HG02763 (cell line): Measurements from ENCODE around the gene PHGDH.

Experiments used
- ATAC-seq: cut with Tn5 transposase; IDR thresholded peaks from one replicate; pipeline ENCODE4 v1.9.1; 2021; ENCODE audit warnings: mild to moderate bottlenecking, moderate library complexity; ENCODE audit not compliant: unreplicated experiment

The PHGDH gene

GRCh38 chr1:119731060-119731459 lies 19.3 kb downstream of the PHGDH start:
- ATAC-seq: no peak

DNA sequence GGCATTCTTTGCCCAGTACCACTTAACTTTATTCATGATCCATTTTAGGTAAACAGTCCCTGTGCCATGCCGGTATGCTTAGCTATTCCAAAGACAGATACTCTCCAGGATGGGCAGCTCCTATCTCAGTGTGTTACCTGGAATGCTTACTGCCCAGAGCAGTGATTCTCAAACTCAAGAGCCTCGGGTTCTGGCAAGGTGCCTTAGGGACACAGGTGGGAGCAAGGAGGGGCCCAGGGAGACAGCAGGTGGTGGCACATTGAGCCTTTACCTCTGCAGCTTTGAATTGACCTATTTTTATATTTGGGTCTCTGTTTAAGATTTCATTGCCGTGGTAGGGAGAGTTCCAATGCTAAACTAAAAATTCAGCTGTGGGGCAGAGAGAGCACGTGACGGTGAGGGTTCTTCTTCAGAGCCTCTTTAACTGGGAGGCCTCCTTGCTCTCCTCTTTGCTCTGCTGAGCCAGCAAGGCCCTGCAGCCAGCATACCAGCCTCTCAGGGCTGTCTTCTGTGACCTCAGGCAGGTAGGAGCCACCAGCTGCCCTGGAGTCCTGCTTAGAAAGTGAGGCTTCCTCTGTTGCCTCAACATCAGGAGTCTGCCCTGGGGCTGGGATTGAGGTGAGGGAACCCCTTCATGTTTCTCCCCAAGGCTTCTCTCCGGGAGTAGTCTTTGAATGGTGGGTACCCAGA lies 20.2 kb downstream of the PHGDH start:
- ATAC-seq: no peak

- ATAC-seq: no peak
These were observed 20.9 kb downstream of the PHGDH start for GRCh38 chr1:119732465-119733168.

GRCh38 chr1:119733754-119734153 lies 22.0 kb downstream of the PHGDH start:
- no peak for ATAC-seq

GRCh38 chr1:119735217-119735616 lies 23.5 kb downstream of the PHGDH start:
- no peak for ATAC-seq

GRCh38 chr1:119736649-119737039 lies 24.9 kb downstream of the PHGDH start:
- no peak for ATAC-seq

GRCh38 chr1:119737040-119737682 lies 25.4 kb downstream of the PHGDH start:
- ATAC-seq: no peak

GRCh38 chr1:119738100-119738720 lies 26.5 kb downstream of the PHGDH start:
- no peak for ATAC-seq

DNA sequence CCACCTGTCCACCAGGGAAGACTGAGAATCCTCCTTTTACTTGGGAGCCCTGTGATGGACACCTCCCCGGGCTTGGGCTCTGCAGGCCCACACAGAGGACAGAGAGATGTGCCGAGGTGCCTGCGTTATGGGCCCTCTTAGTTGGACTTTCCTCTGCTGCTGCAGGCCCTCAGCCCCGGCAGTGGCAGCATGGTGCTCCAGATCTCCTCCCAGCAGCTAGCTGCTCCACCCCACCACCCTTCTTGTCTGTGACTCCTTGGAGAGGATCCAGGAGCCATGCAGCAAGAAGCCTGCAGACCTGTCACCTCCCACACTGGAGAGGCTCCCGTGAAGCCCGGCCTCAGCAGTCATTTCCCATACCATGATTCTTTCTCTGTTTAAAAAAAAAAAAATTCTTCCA lies 27.4 kb downstream of the PHGDH start:
- no peak for ATAC-seq

DNA sequence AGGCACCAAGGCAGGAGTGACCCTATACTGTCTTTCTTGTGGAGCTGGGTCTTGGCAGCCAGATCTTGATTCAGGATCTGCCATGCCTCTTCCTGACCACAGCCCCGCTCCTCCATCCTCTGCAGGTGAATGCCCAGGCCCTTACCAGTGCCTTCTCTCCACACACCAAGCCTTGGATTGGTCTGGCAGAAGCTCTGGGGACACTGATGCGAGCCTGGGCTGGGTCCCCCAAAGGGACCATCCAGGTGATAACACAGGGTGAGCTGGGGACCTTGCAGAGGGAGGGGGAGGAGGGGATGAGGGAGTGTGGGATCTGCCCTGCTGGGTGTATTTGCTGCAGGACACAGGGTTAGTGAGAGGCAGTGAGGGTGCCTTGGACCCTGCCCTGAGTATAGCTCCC lies 28.5 kb downstream of the PHGDH start:
- ATAC-seq: no peak

- no peak for ATAC-seq
These were observed 29.4 kb downstream of the PHGDH start for GRCh38 chr1:119740896-119741780.

GRCh38 chr1:119742202-119742601 lies 30.5 kb downstream of the PHGDH start:
- no peak for ATAC-seq

DNA sequence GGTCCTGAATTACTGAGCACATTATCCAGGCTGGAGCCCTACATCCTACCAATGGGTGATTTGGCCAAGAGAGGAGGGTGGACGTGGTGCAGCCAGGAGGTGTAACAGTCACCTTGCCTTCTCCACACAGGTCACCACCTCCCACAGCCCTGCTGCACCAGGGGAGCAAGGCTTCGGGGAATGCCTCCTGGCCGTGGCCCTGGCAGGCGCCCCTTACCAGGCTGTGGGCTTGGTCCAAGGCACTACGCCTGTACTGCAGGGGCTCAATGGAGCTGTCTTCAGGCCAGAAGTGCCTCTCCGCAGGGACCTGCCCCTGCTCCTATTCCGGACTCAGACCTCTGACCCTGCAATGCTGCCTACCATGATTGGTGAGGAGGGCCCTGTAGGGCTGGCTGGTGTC lies 30.9 kb downstream of the PHGDH start:
- no peak for ATAC-seq

- ATAC-seq: no peak
These were observed 31.6 kb downstream of the PHGDH start for GRCh38 chr1:119743308-119743707.

DNA sequence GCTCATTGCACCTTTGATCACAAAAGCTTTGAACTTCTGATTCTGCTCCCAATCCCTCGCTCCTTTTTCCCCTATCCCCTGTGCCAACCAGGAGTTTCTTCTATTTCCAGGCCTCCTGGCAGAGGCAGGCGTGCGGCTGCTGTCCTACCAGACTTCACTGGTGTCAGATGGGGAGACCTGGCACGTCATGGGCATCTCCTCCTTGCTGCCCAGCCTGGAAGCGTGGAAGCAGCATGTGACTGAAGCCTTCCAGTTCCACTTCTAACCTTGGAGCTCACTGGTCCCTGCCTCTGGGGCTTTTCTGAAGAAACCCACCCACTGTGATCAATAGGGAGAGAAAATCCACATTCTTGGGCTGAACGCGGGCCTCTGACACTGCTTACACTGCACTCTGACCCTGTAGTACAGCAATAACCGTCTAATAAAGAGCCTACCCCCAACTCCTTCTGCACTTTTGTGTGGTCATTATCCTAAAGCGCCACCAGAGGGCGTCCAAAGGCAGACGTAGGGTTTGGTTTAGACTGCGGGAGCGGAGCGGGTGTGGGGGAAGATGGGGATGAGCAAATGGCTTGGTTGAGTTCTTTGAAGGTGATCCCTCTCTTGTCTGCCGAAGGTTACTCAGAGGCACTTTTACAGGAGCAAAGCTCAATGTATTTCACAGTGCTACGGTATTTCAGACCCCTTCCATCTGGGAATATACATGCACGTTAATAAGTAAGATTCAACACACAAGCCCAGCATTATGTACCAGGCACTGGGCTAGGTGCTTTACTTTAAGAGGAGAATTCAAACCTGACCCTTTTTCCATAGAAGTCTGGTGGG lies 32.3 kb downstream of the PHGDH start:
- ATAC-seq: peak; percentile 73

DNA sequence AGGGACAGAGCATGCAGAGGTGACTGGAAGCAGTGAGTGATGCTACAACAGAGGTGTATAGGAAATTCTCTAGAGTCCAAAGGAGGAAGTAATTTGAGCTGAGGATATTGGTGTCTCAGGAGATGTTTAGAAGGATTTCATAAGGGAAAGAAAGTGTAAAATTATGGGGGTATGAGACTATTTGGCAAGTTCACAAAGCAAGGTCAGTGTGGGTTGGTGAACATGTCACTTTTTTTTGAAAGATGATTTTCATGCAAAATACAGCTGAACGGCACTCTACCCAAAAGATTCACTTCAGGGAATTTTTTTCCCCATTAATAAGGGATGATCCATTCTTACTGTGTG lies 32.8 kb downstream of the PHGDH start:
- no peak for ATAC-seq

GRCh38 chr1:119745034-119745433 lies 33.3 kb downstream of the PHGDH start:
- ATAC-seq: no peak

DNA sequence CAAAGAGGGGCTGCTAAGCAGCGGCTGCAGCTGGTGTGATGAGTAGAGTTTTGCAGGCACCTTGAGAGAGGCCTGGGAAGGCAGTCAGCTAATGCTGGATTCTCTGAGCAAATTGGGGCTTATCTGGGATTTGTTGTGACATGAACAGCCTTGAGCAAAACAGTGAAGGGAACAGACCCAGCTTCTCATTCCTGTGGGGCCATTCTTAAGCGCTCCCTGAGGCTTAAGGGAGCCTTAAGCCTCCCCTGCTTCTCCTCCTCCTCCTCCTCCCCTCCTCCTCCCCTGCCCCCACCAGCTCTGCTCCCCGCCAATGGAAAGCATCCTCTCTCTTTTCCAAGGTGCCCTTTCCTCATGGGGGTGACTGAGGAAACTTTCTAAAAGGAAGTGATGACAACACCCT lies 35.7 kb downstream of the PHGDH start:
- no peak for ATAC-seq

GRCh38 chr1:119748040-119748439 lies 36.3 kb downstream of the PHGDH start:
- no peak for ATAC-seq

DNA sequence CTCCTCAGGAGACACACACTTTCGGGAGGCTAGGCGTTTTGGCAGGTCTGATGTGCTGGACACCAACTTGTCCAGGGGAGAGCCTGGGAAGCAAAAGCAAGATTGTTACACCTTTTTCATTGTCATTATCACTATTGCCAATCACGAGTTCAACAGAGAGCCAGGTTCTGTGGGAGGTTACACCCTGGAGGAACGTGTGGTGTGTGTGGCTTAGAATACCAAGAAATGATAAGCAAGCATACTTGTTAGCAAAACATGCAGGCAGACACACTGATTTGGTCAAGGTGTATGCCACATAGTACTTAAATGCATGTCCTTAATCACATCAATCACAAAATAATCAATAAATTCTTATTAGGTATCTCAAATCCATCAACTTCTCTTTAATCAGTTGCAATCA lies 40.9 kb downstream of the PHGDH start:
- no peak for ATAC-seq
